ENCODE data around the gene WHRN.

DNA sequence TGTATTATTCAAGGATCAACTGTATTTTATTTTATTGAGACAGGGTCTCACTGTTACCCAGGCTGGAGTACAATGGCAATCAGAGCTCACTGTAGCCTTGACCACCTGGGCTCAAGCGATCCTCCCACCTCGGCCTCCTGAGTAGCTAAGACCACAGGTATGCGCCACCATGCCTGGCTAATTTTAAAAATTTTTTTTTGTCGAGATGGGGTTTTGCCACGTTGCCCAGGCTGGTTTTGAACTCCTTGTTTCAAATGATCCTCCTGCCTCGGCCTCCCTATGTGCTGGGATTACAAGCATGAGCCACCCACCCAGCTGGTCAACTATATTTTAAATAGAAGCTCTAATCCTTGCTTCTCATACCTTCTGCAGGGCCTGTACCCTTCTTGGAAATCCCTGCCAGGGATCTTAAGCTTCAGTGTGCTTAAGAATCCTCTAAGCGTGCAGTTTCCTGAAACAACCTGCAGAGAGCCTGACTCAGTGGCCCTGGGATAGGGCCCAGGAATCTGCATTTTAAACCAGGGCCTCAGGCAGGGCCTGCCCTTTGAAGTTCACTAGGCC, 120.4 kb downstream of the WHRN start:
- TF ChIP-seq, protein P1, sequence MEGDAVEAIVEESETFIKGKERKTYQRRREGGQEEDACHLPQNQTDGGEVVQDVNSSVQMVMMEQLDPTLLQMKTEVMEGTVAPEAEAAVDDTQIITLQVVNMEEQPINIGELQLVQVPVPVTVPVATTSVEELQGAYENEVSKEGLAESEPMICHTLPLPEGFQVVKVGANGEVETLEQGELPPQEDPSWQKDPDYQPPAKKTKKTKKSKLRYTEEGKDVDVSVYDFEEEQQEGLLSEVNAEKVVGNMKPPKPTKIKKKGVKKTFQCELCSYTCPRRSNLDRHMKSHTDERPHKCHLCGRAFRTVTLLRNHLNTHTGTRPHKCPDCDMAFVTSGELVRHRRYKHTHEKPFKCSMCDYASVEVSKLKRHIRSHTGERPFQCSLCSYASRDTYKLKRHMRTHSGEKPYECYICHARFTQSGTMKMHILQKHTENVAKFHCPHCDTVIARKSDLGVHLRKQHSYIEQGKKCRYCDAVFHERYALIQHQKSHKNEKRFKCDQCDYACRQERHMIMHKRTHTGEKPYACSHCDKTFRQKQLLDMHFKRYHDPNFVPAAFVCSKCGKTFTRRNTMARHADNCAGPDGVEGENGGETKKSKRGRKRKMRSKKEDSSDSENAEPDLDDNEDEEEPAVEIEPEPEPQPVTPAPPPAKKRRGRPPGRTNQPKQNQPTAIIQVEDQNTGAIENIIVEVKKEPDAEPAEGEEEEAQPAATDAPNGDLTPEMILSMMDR (IDR thresholded peaks at IDR 0.05), result no peak
- TF ChIP-seq POLR2AphosphoS5 (IDR thresholded peaks at IDR 0.05), result no peak
